GM21786 (cell line): ENCODE data around the gene DOCK4.

ENCODE experiments used
- ATAC-seq: cut with Tn5 transposase; IDR thresholded peaks from one replicate; pipeline ENCODE4 v1.9.1; 2021; ENCODE audit not compliant: unreplicated experiment

Gene DOCK4

DNA sequence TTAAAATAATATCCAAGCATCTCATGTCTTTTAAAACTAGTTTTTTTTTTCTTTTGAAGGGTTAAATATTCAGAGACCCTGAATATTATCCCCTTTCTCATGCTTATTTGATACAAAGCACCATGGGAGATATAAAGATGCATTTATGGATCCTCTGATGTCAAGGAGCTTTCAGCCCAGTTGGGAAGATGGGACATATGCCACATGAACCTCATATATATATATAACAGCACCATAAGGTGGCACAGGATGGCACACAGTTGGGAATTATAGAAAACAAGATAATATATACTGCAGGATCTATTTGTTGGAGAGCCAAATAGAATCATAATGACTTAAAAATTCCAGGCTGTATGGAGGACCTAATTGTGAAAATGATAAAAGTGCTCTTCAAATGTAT, 458.5 kb downstream of the DOCK4 start:
- no peak for ATAC-seq

- ATAC-seq, result no peak
These were observed 459.2 kb downstream of the DOCK4 start for GRCh38 chr7:111746950-111747349.

DNA sequence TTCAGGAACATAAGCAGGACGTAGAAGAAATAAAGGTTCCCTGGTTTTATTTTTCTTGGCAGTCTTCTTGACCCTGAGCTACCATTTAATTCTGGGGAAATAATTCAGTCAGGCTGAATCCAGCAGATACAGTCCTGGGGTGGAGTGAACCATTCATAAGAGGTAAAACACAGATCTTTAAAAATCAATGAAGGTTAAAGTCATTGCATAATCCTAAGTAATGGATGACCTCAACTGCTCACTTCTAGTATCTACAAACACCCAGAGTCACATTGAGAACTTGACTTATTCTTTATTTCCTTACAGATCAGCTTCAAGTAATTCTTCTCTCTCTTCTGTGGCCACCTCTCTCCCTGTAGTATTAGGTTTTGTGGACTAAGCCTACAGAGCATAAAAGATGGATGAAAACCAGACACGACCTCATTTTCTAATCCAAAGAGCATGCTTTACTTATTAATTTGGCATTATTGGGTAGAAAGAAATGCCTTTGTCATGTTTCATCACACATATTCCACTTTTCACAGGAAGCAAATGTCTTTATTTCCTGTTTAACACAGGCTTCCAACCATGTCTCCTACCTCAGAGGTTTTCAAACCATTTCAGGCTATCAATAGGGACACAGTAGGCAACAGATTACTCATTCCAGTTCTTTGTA, 461.6 kb downstream of the DOCK4 start:
- ATAC-seq, result no peak

DNA sequence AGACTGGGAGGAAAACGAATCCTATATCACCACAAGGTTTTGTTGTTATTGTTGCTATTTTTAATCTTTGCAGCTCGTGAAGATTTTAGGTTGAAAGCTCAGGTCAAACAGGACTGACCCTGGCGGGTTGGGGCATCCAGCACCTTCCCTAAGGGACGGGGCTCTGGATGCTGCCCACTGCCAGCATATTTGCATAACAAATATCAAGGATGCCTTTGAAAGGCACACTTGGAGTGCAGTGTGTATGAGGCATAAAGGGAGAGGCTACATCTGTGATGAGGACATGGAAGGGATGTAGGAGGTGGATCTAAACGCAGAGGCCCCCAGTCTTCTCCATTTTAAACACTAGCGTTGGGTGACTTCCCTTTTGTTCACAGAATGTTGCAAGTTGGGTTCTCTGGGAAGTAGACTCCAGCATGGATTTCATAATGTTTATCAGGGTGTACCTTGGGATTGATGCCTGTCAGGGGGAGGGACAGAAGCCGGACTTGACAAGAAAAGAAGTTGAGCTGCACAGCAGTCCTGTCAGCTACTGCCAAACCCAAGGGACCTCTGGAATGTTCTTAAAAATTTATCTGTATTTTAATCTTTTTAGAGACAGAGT, 462.9 kb downstream of the DOCK4 start:
- no peak for ATAC-seq

- ATAC-seq, result peak; percentile 92
These were observed 464.4 kb downstream of the DOCK4 start for GRCh38 chr7:111741811-111742240.

- no peak for ATAC-seq
These were observed 465.3 kb downstream of the DOCK4 start for GRCh38 chr7:111740942-111741341.

DNA sequence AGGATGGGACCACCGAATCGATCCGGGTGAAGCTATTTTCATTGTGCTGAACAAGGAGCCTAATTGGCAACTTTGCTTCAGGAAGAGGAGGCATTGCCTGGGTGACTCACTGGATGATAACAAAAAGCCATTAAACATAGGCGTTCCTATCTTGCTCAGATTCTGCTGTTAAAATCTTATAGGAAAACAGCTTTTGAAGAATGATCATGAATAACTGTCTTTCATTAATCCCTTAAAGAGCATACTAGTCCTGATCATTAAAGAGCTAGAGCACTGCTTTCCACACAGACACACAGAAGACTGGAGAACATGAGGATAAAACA, 469.7 kb downstream of the DOCK4 start:
- ATAC-seq, result no peak

- peak; percentile 77 for ATAC-seq
These were observed 470.3 kb downstream of the DOCK4 start for GRCh38 chr7:111735661-111736551.

DNA sequence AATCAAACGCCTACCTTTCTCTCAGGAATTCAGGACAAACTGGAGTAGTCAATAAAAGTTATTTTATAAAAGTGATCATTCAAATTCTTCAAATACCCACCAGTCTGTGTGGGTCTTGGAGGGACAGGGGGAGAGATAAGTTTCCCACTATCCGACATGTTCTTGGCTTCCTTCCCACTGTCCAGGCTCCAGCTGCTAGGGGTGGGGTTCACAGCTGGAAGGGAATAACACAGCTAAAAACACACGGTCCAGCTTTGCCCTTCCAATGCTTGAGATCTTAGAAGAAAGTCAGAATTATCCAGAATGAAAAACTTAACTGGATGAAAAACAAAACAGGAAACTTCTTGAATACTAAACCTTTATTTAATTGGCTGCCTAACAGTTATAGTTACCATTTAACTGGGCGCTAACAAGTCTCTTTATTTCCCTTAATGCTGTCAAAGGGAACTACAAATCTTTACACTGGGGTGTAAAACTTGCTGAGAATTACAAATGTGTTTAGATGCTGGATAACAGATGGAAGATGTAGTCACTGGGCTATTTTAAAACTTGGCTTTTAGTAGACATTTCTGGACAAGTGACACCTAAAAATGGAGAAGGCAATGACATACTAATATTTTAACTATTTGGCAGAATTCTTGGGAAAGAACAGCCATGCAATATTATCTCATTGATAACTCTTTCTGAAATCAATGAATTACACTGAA, 471.1 kb downstream of the DOCK4 start:
- no peak for ATAC-seq

- ATAC-seq, result no peak
These were observed 473.3 kb downstream of the DOCK4 start for GRCh38 chr7:111732923-111733322.

DNA sequence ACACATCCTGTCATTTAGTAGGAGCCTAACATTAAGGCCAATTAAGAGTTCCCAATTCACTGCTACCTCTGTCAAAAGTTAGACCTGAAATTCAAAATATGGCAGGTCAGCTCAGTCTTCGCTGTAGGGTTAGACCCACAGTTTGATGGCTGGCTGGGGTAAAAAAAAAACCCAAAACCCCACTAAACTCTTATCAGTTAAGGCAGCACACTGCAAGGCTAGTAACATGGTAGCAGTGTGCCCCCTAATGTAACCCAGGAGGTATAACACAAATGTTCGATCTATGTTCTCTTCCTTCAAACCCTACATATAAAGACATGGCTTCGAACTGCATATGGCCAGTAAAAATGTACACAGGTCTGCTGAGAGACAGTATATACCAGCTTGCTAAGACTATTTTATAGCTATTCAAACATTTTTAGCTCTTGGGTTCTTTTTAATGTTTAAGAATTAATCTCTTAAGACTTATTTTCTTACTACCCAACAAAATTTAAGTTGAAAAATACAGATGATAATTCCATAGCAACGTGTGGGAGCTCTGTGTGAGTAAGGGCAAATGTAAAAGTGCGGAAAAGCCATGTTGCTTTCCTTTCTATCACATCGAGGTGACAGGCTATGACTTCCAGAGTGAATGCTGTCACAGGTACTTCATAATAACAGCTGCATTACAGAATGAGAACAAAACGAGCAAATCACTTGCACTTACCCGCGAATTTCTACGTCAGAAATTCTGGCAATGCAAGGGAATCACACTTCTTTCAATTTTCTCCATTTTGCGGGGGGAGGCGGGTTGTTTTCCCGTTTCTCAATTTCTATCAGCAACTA, 475.5 kb downstream of the DOCK4 start:
- ATAC-seq, result peak; percentile 77

- ATAC-seq, result no peak
These were observed 476.1 kb downstream of the DOCK4 start for GRCh38 chr7:111730057-111730456.

GRCh38 chr7:111729483-111729882, 476.7 kb downstream of the DOCK4 start:
- no peak for ATAC-seq

GRCh38 chr7:111728635-111728995, 477.6 kb downstream of the DOCK4 start:
- ATAC-seq, result no peak

GRCh38 chr7:111727905-111728634, 478.1 kb downstream of the DOCK4 start:
- no peak for ATAC-seq

GRCh38 chr7:111718886-111719285, 487.3 kb downstream of the DOCK4 start:
- no peak for ATAC-seq

DNA sequence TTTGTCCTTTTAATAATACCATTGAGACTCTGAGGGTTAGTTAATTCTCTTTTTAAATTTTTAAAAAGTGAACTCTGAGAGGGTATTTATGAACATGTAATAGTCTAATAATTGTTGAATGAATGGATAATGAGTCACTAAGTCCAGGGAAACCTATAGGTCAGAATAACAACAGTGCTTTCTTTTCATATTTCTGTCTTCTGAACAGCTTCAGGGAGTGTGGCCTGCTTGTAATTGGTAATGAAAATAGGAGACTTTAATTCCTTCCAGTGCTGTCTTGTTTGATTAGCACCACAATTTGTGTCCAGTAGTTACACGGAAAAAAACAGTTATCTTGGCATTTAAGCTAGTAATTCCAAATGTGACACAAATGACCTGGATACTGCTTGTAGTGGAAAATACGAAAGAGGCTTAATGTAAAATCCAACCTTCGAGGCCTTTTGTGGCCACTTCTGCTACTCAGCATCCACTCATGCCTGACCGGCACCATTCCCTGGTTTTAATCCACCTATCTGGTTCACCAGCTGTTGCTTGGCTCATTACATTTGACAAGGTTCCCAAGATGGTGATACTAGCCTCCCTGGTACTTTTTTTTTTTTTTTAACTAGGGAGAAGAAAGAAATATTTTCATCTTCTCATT, 494.7 kb downstream of the DOCK4 start:
- ATAC-seq, result no peak

DNA sequence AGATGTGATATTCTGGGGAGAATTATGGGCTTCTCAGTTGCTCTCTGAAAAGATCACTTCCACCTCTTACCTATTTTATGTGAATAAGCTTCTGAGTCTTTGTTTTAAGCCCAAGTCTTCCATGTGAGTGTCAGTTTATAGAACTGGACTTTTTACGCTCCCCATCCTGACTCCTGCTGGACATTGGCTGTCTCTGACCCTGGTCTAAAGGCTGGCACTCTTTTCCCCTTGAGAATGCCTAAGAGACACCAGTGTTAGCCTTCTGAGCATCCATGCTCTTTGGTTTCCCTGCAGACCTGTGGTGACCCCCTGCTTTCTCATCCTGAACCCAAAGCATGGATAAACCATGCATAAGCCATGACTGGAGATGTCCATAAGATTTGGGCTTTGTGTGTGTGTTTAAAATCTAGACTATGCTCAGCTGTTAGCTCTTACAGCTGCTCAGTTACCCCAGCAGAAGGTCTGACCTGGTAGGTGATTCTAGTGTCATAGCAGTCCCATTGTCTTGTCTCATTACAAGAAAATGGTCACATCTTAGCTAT, 495.3 kb downstream of the DOCK4 start:
- ATAC-seq, result no peak

- no peak for ATAC-seq
These were observed 498.1 kb downstream of the DOCK4 start for GRCh38 chr7:111708072-111708471.
